SU-DHL-6 (cell line): ENCODE results near the gene ATP10A.

Experiments
- EZH2phosphoT487 ChIP-seq: fragments of 200-600 bp; sonication (generic), shearing (Covaris generic); conservative IDR thresholded peaks from 2 replicates; pipeline ENCODE4 v1.6.1; 2018; ENCODE audit warnings: mild to moderate bottlenecking, antibody characterized with exemption, low read length, moderate library complexity, mixed read lengths
- TF ChIP-seq, protein P1 (sequence below): fragments of 200-600 bp; sonication (generic); IDR thresholded peaks from one replicate; pipeline ENCODE4 v1.5.1; 2017; ENCODE audit warnings: antibody characterized with exemption, mild to moderate bottlenecking, low read length, moderate library complexity; ENCODE audit not compliant: insufficient read depth, poor library complexity, severe bottlenecking

DNA sequence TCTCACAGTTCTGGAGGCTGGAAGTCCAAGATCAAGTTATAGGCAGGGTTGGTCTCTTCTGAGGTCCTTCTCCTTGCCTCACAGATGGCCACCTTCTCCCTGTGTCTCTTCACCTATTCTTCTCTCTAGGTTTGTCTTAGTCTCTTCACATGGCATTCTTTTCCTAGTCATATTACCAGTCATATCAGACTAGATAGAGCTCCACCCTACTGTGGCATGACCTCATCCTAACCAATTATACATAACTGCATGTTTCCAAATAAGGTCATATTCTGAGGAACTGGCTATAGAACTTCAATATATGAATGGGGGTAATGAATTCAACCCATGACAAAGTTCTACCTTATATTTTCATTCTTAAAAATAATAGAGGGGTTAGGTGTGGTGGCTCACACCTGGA lies 227.9 kb downstream of the ATP10A start:
- TF ChIP-seq, protein P1, sequence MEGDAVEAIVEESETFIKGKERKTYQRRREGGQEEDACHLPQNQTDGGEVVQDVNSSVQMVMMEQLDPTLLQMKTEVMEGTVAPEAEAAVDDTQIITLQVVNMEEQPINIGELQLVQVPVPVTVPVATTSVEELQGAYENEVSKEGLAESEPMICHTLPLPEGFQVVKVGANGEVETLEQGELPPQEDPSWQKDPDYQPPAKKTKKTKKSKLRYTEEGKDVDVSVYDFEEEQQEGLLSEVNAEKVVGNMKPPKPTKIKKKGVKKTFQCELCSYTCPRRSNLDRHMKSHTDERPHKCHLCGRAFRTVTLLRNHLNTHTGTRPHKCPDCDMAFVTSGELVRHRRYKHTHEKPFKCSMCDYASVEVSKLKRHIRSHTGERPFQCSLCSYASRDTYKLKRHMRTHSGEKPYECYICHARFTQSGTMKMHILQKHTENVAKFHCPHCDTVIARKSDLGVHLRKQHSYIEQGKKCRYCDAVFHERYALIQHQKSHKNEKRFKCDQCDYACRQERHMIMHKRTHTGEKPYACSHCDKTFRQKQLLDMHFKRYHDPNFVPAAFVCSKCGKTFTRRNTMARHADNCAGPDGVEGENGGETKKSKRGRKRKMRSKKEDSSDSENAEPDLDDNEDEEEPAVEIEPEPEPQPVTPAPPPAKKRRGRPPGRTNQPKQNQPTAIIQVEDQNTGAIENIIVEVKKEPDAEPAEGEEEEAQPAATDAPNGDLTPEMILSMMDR: no peak
- no peak for TF ChIP-seq EZH2phosphoT487
